ENCODE data around the gene TPP1.
A peak's percentile ranks its signal among the peaks of the same experiment; 100 is the strongest.

The TPP1 gene

GRCh38 chr11:6611963-6612212 lies 7.3 kb downstream of the TPP1 start:
- DNase-seq (ENCODE audit: low read depth): no peak
- peak overlapping the region; percentile 86 for H3K4me3 ChIP-seq (ENCODE audit: low read depth, low read length)
- no peak for TF ChIP-seq POLR2A (IDR thresholded peaks at IDR 0.05; ENCODE audit: extremely low read depth, insufficient read length)
- TF ChIP-seq CTCF (IDR thresholded peaks at IDR 0.05; ENCODE audit: low read depth, low read length): no peak
- TF ChIP-seq MYC (IDR thresholded peaks at IDR 0.05; ENCODE audit: low read depth, low read length): no peak
- TF ChIP-seq MAX (IDR thresholded peaks at IDR 0.05; ENCODE audit: low read depth, low read length): no peak

GRCh38 chr11:6611092-6611962 lies 7.9 kb downstream of the TPP1 start:
- TF ChIP-seq MYC (IDR thresholded peaks at IDR 0.05; ENCODE audit: low read depth, low read length) (no peak), CTCF (IDR thresholded peaks at IDR 0.05; ENCODE audit: low read depth, low read length) (no peak), MAX (IDR thresholded peaks at IDR 0.05; ENCODE audit: low read depth, low read length) (peak; percentile 6; the same call in 1 of the 2 replicates), POLR2A (IDR thresholded peaks at IDR 0.05; ENCODE audit: extremely low read depth, insufficient read length) (no peak)
- peak overlapping the region; percentile 86 for H3K4me3 ChIP-seq (ENCODE audit: low read depth, low read length)
- peak; percentile 50 for DNase-seq (ENCODE audit: low read depth)

- peak overlapping the region; percentile 86 for H3K4me3 ChIP-seq (ENCODE audit: low read depth, low read length)
- TF ChIP-seq POLR2A (IDR thresholded peaks at IDR 0.05; ENCODE audit: extremely low read depth, insufficient read length): no peak
- TF ChIP-seq CTCF (IDR thresholded peaks at IDR 0.05; ENCODE audit: low read depth, low read length): no peak
- TF ChIP-seq MAX (IDR thresholded peaks at IDR 0.05; ENCODE audit: low read depth, low read length): no peak
- TF ChIP-seq MYC (IDR thresholded peaks at IDR 0.05; ENCODE audit: low read depth, low read length): no peak
- no peak for DNase-seq (ENCODE audit: low read depth)
Measured at GRCh38 chr11:6610591-6610990, 8.6 kb downstream of the TPP1 start.

- no peak for DNase-seq (ENCODE audit: low read depth)
- no peak overlapping the region for H3K4me3 ChIP-seq (ENCODE audit: low read depth, low read length)
- TF ChIP-seq POLR2A (IDR thresholded peaks at IDR 0.05; ENCODE audit: extremely low read depth, insufficient read length): no peak
- no peak for TF ChIP-seq MYC (IDR thresholded peaks at IDR 0.05; ENCODE audit: low read depth, low read length)
- TF ChIP-seq CTCF (IDR thresholded peaks at IDR 0.05; ENCODE audit: low read depth, low read length): no peak
- TF ChIP-seq MAX (IDR thresholded peaks at IDR 0.05; ENCODE audit: low read depth, low read length): no peak
Measured at GRCh38 chr11:6609502-6610015, 9.7 kb downstream of the TPP1 start.

- no peak overlapping the region for H3K4me3 ChIP-seq (ENCODE audit: low read depth, low read length)
- TF ChIP-seq MAX (IDR thresholded peaks at IDR 0.05; ENCODE audit: low read depth, low read length) (no peak), MYC (IDR thresholded peaks at IDR 0.05; ENCODE audit: low read depth, low read length) (no peak), POLR2A (IDR thresholded peaks at IDR 0.05; ENCODE audit: extremely low read depth, insufficient read length) (no peak), CTCF (IDR thresholded peaks at IDR 0.05; ENCODE audit: low read depth, low read length) (no peak)
- DNase-seq (ENCODE audit: low read depth): no peak
Measured at GRCh38 chr11:6608726-6609501, 10.3 kb downstream of the TPP1 start.

Data from NB4 (cell line).